ENCODE data around the gene APOC3.

GRCh38 chr11:116853461-116854073 is 23.9 kb downstream of the APOC3 start:
- TF ChIP-seq CTCF (optimal IDR thresholded peaks at IDR 0.05 in 1 of 3, IDR thresholded peaks at IDR 0.05 in 1 of 3, conservative IDR thresholded peaks at IDR 0.05 in 1 of 3; ENCODE audit: extremely low read depth in 1 of 3, insufficient read depth in 2 of 3, low read length in 3 of 3) (no peak), EZH2 (IDR thresholded peaks at IDR 0.05; ENCODE audit: low read length) (no peak)

All from keratinocyte (primary cell).